Measurements from ENCODE around the gene CEP112. TPM values are rescaled to one million over a fixed set of nuclear protein-coding genes. Genes with fewer than 3 reads are reported as not detected.

Gene CEP112
- total and polyA plus RNA-seq, 8 donors: 8.4 to 11.4 (median 9.8) TPM

GRCh38 chr17:65679165-65679845, 512.6 kb downstream of the CEP112 start:
- no peaks in the 10 kb centered on the region for H3K9me3 ChIP-seq
- no peak for TF ChIP-seq CTCF (IDR thresholded peaks at IDR 0.05)
- WGBS, 2 donors: 70 to 74% methylated on average over 3 of the region's 3 CpGs
- intact Hi-C loops (cut with DNase I): no loop called here
- DNase-seq (no peak), ATAC-seq (no peak), FAIRE-seq (no peak)
- no peaks in the 10 kb centered on the region for H3K4me1 ChIP-seq
- H3K27ac ChIP-seq: no peak overlapping the region
- no peaks in the 10 kb centered on the region for H3K36me3 ChIP-seq
- no peak overlapping the region for H3K4me3 ChIP-seq
- no peaks in the 10 kb centered on the region for H3K27me3 ChIP-seq

GRCh38 chr17:65678546-65678945, 513.4 kb downstream of the CEP112 start:
- ATAC-seq: peak in 1 of 4 donors; percentile 20

GRCh38 chr17:65677932-65678331, 514.0 kb downstream of the CEP112 start:
- no peaks in the 10 kb centered on the region for H3K27me3 ChIP-seq
- FAIRE-seq: no peak
- no peak for ATAC-seq
- no peak overlapping the region for H3K27ac ChIP-seq
- H3K4me3 ChIP-seq: no peak overlapping the region
- 77 to 78% methylated on average over 2 of the region's 2 CpGs for WGBS, 2 donors
- H3K9me3 ChIP-seq: no peaks in the 10 kb centered on the region
- intact Hi-C loops (cut with DNase I): no loop called here
- no peaks in the 10 kb centered on the region for H3K4me1 ChIP-seq
- TF ChIP-seq CTCF (IDR thresholded peaks at IDR 0.05): no peak
- DNase-seq: no peak
- H3K36me3 ChIP-seq: no peaks in the 10 kb centered on the region

More at GRCh38 chr17:65678546-65678945, 513.4 kb downstream of the CEP112 start:
- no peak for DNase-seq
- Histone ChIP-seq H3K4me1 (no peaks in the 10 kb centered on the region), H3K36me3 (no peaks in the 10 kb centered on the region), H3K27ac (no peak overlapping the region), H3K27me3 (no peaks in the 10 kb centered on the region), H3K4me3 (no peak overlapping the region), H3K9me3 (no peaks in the 10 kb centered on the region)
- TF ChIP-seq CTCF (IDR thresholded peaks at IDR 0.05): no peak
- intact Hi-C loops (cut with DNase I): no loop called here
- 87 to 91% methylated on average over 9 of the region's 9 CpGs for WGBS, 2 donors
- no peak for FAIRE-seq

- intact Hi-C loops (cut with DNase I): no loop called here
- DNase-seq: no peak
Measured at GRCh38 chr17:65674246-65675045, 517.5 kb downstream of the CEP112 start.

More at GRCh38 chr17:65674246-65675045, 517.5 kb downstream of the CEP112 start:
- no peak overlapping the region for H3K4me3 ChIP-seq
- no peaks in the 10 kb centered on the region for H3K36me3 ChIP-seq
- no peaks in the 10 kb centered on the region for H3K9me3 ChIP-seq
- FAIRE-seq (no peak), ATAC-seq (no peak)
- no peak overlapping the region for H3K27ac ChIP-seq
- H3K27me3 ChIP-seq: no peaks in the 10 kb centered on the region
- TF ChIP-seq CTCF (IDR thresholded peaks at IDR 0.05): no peak
- no peaks in the 10 kb centered on the region for H3K4me1 ChIP-seq
- WGBS, 2 donors: 85 to 98% methylated on average over 1 of the region's 1 CpG
